GM23338 (cell line): ENCODE measurements around the gene ADGRL1. TPM values are rescaled to one million over a fixed set of nuclear protein-coding genes. Genes with fewer than 3 reads are reported as not detected.

Experiments
- ATAC-seq: fragments of 200-7000 bp; cut with Tn5 transposase; 3 replicates; pipeline ENCODE4 v1.9.1; 2020
- DNase-seq: peaks from one replicate; pipeline ENCODE4 v3.0.0-alpha.2; 2015; ENCODE audit warnings: low spot score
- H2AFZ ChIP-seq: fragments of 200-600 bp; sonication (generic); 2 replicates; pipeline ENCODE4 v1.8.0; 2016; ENCODE audit warnings: antibody characterized with exemption, mild to moderate bottlenecking, moderate library complexity
- H3F3A ChIP-seq: fragments of 200-600 bp; sonication (generic); replicated peaks from 2 replicates; pipeline ENCODE4 v1.8.0; 2017; ENCODE audit warnings: antibody characterized with exemption, mixed run types, low read depth
- H3K27ac ChIP-seq: fragments of 200-600 bp; sonication (generic); 2 replicates; pipeline ENCODE4 v1.6.1; 2016; ENCODE audit warnings: low read depth
- H3K27me3 ChIP-seq: fragments of 200-600 bp; sonication (generic); 2 replicates; pipeline ENCODE4 v1.8.0; 2016; ENCODE audit warnings: mild to moderate bottlenecking, mixed run types, moderate library complexity; ENCODE audit not compliant: insufficient read depth
- H3K36me3 ChIP-seq: fragments of 200-600 bp; sonication (generic); 2 replicates; pipeline ENCODE4 v1.8.0; 2016; ENCODE audit warnings: mild to moderate bottlenecking; ENCODE audit not compliant: insufficient read depth
- H3K4me1 ChIP-seq: fragments of 200-600 bp; sonication (generic); 2 replicates; pipeline ENCODE4 v1.8.0; 2016; ENCODE audit warnings: mild to moderate bottlenecking, moderate library complexity; ENCODE audit not compliant: insufficient read depth
- H3K4me2 ChIP-seq: fragments of 200-600 bp; sonication (generic); 2 replicates; pipeline ENCODE4 v1.7.1; 2017; ENCODE audit warnings: mixed run types
- H3K4me3 ChIP-seq: fragments of 200-600 bp; sonication (generic); 2 replicates; pipeline ENCODE4 v1.6.1; 2016; ENCODE audit warnings: mixed run types
- H3K79me2 ChIP-seq: fragments of 200-600 bp; sonication (generic); replicated peaks from 2 replicates; pipeline ENCODE4 v1.8.0; 2017; ENCODE audit warnings: mild to moderate bottlenecking; ENCODE audit not compliant: insufficient read depth
- H3K9me2 ChIP-seq: fragments of 200-600 bp; sonication (generic); 2 replicates; pipeline ENCODE4 v1.8.0; 2017; ENCODE audit not compliant: insufficient read depth
- H4K20me1 ChIP-seq: fragments of 200-600 bp; sonication (generic); replicated peaks from 2 replicates; pipeline ENCODE4 v1.8.0; 2017; ENCODE audit warnings: mild to moderate bottlenecking; ENCODE audit not compliant: insufficient read depth
- H3K27ac Mint-ChIP-seq: 2 replicates; pipeline ENCODE4 v1.8.0; 2020; ENCODE audit warnings: inconsistent platforms, mild to moderate bottlenecking, moderate library complexity, mixed read lengths
- H3K27me3 Mint-ChIP-seq: 3 replicates; pipeline ENCODE4 v1.8.0; 2022; ENCODE audit warnings: low read depth, mild to moderate bottlenecking, moderate library complexity, mixed read lengths, inconsistent platforms; ENCODE audit not compliant: insufficient read depth, poor library complexity
- H3K36me3 Mint-ChIP-seq: 3 replicates; pipeline ENCODE4 v1.8.0; 2021; ENCODE audit warnings: low read depth, mild to moderate bottlenecking, inconsistent platforms, moderate library complexity, mixed read lengths
- H3K4me1 Mint-ChIP-seq: 3 replicates; pipeline ENCODE4 v1.8.0; 2020; ENCODE audit warnings: mild to moderate bottlenecking, inconsistent platforms, mixed read lengths
- H3K4me3 Mint-ChIP-seq: 3 replicates; pipeline ENCODE4 v1.8.0; 2021; ENCODE audit warnings: moderate library complexity, mild to moderate bottlenecking, inconsistent platforms, mixed read lengths
- H3K9me3 Mint-ChIP-seq: 3 replicates; pipeline ENCODE4 v1.8.0; 2020; ENCODE audit warnings: moderate library complexity, mild to moderate bottlenecking, inconsistent platforms, mixed read lengths
- CREB1 ChIP-seq: fragments of 250-450 bp; sonication (Bioruptor Pico); IDR thresholded peaks from 2 replicates; pipeline ENCODE4 v1.5.0; 2020; ENCODE audit warnings: low read depth, mild to moderate bottlenecking, moderate library complexity
- EZH2 ChIP-seq: fragments of 200-600 bp; sonication (generic); IDR thresholded peaks from one replicate; pipeline ENCODE4 v1.8.0; 2017; ENCODE audit warnings: antibody characterized with exemption, mild to moderate bottlenecking, low read depth; ENCODE audit not compliant: unreplicated experiment
- EZH2phosphoT487 ChIP-seq: fragments of 200-600 bp; sonication (generic); IDR thresholded peaks from one replicate; pipeline ENCODE4 v1.8.1; 2018; ENCODE audit warnings: antibody characterized with exemption; ENCODE audit not compliant: unreplicated experiment
- NANOG ChIP-seq: IDR thresholded peaks from 2 replicates; pipeline ENCODE4 v1.6.1; 2016; ENCODE audit warnings: antibody characterized with exemption, borderline replicate concordance
- ZNF114 ChIP-seq: fragments of 250-450 bp; sonication (Bioruptor Pico); IDR thresholded peaks from 2 replicates; pipeline ENCODE4 v1.5.0; 2020; ENCODE audit warnings: mild to moderate bottlenecking, moderate library complexity
- polyA plus RNA-seq: library from polyadenylated mRNA; unstranded; fragments of >200 nt; fragmentation: Nextera tagmentation; extraction: Ambion mirVana; gene quantifications from 2 replicates; pipeline ENCODE4 v1.2.1, GENCODE V29; 2016
- total RNA-seq: library from RNA; depleted of rRNA; stranded (reverse); fragments of >200 nt; shearing (Covaris generic); gene quantifications from 2 replicates; pipeline ENCODE4 v1.2.3, GENCODE V29; 2014
- TF ChIP-seq, protein P1 (sequence below): fragments of 250-450 bp; sonication (Bioruptor Pico); IDR thresholded peaks from 2 replicates; pipeline ENCODE4 v1.5.0; 2020; ENCODE audit warnings: mild to moderate bottlenecking, moderate library complexity
- TF ChIP-seq, protein P2 (sequence below), 2 experiments: fragments of 200-600 bp in 1 of 2; sonication (generic) in 1 of 2; conservative IDR thresholded peaks; 2 replicates each; pipeline versions ENCODE4 v1.5.1 to v1.6.1; 2016 to 2017; ENCODE audit warnings: antibody characterized with exemption in 2 of 2, low read depth in 2 of 2, mild to moderate bottlenecking in 2 of 2, moderate library complexity in 1 of 2
- TF ChIP-seq, protein P3 (sequence below): IDR thresholded peaks from 2 replicates; pipeline ENCODE4 v1.6.1; 2016; ENCODE audit warnings: antibody characterized with exemption
- TF ChIP-seq, protein P4 (sequence below): IDR thresholded peaks from one replicate; pipeline ENCODE4 v1.6.1; 2018; ENCODE audit warnings: antibody characterized with exemption; ENCODE audit not compliant: unreplicated experiment

ADGRL1 gene
- total and polyA plus RNA-seq, 2 experiments from 2014 or later, result 20.6 to 100 TPM

DNA sequence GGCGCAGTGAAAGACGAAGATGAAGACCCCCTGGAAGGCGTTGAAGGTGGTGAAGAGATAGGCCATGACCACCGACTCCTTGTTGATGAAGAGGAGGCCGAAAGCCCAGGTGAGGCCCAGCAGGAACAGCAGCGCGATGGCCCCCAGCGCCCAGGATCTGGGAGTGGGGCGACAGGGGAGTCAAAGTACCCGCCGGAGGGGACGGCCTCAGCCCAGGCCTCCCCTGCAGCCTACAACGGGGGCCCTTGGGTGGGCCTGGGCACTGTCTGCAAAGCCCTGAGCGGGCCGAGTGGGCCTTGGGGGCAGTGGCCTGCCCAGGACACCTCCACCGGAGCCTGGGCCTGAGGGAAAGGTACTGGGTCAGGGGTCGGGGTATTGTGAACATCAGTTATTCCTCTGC is 50.6 kb downstream of the ADGRL1 start (continued):
- TF ChIP-seq, protein P1, sequence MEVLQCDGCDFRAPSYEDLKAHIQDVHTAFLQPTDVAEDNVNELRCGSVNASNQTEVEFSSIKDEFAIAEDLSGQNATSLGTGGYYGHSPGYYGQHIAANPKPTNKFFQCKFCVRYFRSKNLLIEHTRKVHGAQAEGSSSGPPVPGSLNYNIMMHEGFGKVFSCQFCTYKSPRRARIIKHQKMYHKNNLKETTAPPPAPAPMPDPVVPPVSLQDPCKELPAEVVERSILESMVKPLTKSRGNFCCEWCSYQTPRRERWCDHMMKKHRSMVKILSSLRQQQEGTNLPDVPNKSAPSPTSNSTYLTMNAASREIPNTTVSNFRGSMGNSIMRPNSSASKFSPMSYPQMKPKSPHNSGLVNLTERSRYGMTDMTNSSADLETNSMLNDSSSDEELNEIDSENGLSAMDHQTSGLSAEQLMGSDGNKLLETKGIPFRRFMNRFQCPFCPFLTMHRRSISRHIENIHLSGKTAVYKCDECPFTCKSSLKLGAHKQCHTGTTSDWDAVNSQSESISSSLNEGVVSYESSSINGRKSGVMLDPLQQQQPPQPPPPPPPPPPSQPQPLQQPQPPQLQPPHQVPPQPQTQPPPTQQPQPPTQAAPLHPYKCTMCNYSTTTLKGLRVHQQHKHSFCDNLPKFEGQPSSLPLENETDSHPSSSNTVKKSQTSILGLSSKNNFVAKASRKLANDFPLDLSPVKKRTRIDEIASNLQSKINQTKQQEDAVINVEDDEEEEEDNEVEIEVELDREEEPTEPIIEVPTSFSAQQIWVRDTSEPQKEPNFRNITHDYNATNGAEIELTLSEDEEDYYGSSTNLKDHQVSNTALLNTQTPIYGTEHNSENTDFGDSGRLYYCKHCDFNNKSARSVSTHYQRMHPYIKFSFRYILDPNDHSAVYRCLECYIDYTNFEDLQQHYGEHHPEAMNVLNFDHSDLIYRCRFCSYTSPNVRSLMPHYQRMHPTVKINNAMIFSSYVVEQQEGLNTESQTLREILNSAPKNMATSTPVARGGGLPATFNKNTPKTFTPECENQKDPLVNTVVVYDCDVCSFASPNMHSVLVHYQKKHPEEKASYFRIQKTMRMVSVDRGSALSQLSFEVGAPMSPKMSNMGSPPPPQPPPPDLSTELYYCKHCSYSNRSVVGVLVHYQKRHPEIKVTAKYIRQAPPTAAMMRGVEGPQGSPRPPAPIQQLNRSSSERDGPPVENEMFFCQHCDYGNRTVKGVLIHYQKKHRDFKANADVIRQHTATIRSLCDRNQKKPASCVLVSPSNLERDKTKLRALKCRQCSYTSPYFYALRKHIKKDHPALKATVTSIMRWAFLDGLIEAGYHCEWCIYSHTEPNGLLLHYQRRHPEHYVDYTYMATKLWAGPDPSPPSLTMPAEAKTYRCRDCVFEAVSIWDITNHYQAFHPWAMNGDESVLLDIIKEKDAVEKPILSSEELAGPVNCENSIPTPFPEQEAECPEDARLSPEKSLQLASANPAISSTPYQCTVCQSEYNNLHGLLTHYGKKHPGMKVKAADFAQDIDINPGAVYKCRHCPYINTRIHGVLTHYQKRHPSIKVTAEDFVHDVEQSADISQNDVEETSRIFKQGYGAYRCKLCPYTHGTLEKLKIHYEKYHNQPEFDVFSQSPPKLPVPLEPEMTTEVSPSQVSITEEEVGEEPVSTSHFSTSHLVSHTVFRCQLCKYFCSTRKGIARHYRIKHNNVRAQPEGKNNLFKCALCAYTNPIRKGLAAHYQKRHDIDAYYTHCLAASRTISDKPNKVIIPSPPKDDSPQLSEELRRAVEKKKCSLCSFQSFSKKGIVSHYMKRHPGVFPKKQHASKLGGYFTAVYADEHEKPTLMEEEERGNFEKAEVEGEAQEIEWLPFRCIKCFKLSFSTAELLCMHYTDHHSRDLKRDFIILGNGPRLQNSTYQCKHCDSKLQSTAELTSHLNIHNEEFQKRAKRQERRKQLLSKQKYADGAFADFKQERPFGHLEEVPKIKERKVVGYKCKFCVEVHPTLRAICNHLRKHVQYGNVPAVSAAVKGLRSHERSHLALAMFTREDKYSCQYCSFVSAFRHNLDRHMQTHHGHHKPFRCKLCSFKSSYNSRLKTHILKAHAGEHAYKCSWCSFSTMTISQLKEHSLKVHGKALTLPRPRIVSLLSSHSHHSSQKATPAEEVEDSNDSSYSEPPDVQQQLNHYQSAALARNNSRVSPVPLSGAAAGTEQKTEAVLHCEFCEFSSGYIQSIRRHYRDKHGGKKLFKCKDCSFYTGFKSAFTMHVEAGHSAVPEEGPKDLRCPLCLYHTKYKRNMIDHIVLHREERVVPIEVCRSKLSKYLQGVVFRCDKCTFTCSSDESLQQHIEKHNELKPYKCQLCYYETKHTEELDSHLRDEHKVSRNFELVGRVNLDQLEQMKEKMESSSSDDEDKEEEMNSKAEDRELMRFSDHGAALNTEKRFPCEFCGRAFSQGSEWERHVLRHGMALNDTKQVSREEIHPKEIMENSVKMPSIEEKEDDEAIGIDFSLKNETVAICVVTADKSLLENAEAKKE (CRISPR knock-in tag), result no peak
- TF ChIP-seq EZH2phosphoT487 (no peak), NANOG (no peak)
- TF ChIP-seq, protein P2, sequence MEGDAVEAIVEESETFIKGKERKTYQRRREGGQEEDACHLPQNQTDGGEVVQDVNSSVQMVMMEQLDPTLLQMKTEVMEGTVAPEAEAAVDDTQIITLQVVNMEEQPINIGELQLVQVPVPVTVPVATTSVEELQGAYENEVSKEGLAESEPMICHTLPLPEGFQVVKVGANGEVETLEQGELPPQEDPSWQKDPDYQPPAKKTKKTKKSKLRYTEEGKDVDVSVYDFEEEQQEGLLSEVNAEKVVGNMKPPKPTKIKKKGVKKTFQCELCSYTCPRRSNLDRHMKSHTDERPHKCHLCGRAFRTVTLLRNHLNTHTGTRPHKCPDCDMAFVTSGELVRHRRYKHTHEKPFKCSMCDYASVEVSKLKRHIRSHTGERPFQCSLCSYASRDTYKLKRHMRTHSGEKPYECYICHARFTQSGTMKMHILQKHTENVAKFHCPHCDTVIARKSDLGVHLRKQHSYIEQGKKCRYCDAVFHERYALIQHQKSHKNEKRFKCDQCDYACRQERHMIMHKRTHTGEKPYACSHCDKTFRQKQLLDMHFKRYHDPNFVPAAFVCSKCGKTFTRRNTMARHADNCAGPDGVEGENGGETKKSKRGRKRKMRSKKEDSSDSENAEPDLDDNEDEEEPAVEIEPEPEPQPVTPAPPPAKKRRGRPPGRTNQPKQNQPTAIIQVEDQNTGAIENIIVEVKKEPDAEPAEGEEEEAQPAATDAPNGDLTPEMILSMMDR (conservative IDR thresholded peaks at IDR 0.05; ENCODE audit: low read depth in 2 of 2), result no peak

DNA sequence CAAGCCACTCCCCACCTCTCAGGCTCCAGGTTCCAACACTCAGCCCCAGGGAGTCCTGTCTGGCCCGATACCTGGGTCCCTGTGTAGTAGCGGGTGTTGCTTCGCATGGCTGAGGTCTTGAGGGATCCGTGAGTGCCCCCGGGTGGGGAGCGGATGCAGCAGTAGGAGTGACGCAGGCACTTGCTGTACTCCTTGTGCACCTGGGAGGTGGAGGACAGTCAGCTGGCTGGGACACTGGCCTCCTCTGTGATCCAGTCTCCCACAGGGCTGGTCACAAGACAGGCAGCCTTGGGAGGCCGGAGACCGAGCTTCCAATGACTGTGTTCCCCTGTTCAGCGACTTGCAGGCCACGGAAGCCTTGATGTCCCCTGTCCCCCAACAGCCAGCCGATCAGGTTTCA is 53.3 kb downstream of the ADGRL1 start:
- Histone ChIP-seq H2AFZ (no peak overlapping the region), H3F3A (peaks cover 15% of the 10 kb centered on the region; the same call in 1 of the 2 replicates), H3K27ac (no peak overlapping the region), H4K20me1 (peaks cover 2% of the 10 kb centered on the region), H3K4me3 (no peak overlapping the region), H3K4me2 (no peak overlapping the region), H3K36me3 (peaks cover 6% of the 10 kb centered on the region; the same call in 1 of the 2 replicates), H3K9me2 (no peaks in the 10 kb centered on the region), H3K79me2 (no peaks in the 10 kb centered on the region), H3K4me1 (peaks cover 24% of the 10 kb centered on the region; the same call in 1 of the 2 replicates), H3K27me3 (no peaks in the 10 kb centered on the region)
- Mint-ChIP-seq H3K9me3 (no peaks in the 10 kb centered on the region; the same call in 2 of the 3 replicates), H3K36me3 (peaks cover 48% of the 10 kb centered on the region), H3K27me3 (peaks cover 24% of the 10 kb centered on the region), H3K4me3 (no peak overlapping the region), H3K27ac (no peak overlapping the region), H3K4me1 (peaks cover 23% of the 10 kb centered on the region)
- ATAC-seq (no peak), DNase-seq (no peak)
- TF ChIP-seq, protein P3, sequence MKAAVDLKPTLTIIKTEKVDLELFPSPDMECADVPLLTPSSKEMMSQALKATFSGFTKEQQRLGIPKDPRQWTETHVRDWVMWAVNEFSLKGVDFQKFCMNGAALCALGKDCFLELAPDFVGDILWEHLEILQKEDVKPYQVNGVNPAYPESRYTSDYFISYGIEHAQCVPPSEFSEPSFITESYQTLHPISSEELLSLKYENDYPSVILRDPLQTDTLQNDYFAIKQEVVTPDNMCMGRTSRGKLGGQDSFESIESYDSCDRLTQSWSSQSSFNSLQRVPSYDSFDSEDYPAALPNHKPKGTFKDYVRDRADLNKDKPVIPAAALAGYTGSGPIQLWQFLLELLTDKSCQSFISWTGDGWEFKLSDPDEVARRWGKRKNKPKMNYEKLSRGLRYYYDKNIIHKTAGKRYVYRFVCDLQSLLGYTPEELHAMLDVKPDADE, result no peak
- TF ChIP-seq EZH2phosphoT487, result no peak
- no peak for TF ChIP-seq ZNF114 (CRISPR knock-in tag)
- TF ChIP-seq, protein P4, sequence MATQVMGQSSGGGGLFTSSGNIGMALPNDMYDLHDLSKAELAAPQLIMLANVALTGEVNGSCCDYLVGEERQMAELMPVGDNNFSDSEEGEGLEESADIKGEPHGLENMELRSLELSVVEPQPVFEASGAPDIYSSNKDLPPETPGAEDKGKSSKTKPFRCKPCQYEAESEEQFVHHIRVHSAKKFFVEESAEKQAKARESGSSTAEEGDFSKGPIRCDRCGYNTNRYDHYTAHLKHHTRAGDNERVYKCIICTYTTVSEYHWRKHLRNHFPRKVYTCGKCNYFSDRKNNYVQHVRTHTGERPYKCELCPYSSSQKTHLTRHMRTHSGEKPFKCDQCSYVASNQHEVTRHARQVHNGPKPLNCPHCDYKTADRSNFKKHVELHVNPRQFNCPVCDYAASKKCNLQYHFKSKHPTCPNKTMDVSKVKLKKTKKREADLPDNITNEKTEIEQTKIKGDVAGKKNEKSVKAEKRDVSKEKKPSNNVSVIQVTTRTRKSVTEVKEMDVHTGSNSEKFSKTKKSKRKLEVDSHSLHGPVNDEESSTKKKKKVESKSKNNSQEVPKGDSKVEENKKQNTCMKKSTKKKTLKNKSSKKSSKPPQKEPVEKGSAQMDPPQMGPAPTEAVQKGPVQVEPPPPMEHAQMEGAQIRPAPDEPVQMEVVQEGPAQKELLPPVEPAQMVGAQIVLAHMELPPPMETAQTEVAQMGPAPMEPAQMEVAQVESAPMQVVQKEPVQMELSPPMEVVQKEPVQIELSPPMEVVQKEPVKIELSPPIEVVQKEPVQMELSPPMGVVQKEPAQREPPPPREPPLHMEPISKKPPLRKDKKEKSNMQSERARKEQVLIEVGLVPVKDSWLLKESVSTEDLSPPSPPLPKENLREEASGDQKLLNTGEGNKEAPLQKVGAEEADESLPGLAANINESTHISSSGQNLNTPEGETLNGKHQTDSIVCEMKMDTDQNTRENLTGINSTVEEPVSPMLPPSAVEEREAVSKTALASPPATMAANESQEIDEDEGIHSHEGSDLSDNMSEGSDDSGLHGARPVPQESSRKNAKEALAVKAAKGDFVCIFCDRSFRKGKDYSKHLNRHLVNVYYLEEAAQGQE, result no peak
- no peak for TF ChIP-seq EZH2
- no peak for TF ChIP-seq CREB1 (CRISPR knock-in tag)
- no peak for TF ChIP-seq NANOG
